Activated CD8-positive, alpha-beta memory T cell treated with anti-CD3 and anti-CD28 coated beads for 36 hours (primary cell): ENCODE results near the gene NPEPL1. TPM values are rescaled to one million over a fixed set of nuclear protein-coding genes. Genes with fewer than 3 reads are reported as not detected.
"Not testable (repeated sequence)": the region's sequence is repeated elsewhere in the genome, so short reads cannot be mapped to it uniquely, and the experiment has no call there.

Experiments used
- CTCF ChIA-PET: fragments of 350-600 bp; sonication (Branson Sonifier 250); formaldehyde crosslinking; loops from one replicate; lab custom pipeline; 2021; ENCODE audit warnings: antibody characterized with exemption; lab: Charles Lee
- POLR2A ChIA-PET: fragments of 350-600 bp; sonication (Branson Sonifier 250); formaldehyde crosslinking; loops from one replicate; lab custom pipeline; 2021; ENCODE audit warnings: antibody characterized with exemption; lab: Charles Lee
- total RNA-seq, 2 experiments: library from RNA; stranded (reverse); gene quantifications; one replicate each; pipeline ENCODE4 v1.2.3, GENCODE V29; 2021

Gene NPEPL1
- total RNA-seq, 2 experiments from 2014 or later = 12.4 to 12.6 TPM

DNA sequence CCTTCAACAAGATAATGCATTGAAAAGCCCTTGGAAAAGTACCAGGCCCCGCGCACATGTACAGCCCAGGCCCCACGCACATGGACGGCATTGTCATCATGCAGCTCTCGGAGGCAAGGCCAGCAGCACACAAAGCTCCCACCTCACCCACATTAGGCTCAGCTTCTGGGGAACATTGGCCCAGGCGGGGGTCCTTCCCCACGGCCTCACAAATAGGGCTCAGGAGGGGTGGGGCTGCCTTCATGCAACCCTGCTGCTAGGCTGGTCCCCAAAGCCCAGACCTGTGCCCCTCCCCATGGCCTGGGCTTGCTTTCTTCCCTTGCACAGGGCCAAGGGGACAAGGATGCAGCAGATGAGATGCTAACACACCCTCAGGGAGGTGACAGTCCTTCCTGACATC is 26.7 kb downstream of the NPEPL1 start:
- ChIA-PET POLR2A (no interaction called here), CTCF (no interaction called here)

DNA sequence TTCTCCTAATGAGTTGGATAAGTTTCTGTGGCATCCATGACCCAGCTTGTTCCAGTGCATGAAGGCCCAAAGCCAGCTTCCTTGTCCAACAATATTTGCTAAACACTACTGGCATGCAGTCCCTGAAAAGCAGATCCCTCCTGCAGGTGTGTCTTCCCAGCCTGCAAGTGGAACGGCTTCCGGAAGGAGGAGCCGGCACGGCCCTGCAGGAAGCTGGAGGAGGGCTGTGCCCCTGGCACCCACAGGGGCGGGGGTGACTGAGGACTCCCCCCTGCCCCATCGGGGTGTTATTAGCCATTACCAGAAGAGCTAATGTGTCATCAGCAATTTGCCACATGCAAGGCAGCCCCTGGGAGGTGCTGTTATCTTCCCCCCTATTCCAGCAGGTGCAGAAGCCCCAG is 27.4 kb downstream of the NPEPL1 start:
- POLR2A ChIA-PET = no interaction called here
- CTCF ChIA-PET = no interaction called here

DNA sequence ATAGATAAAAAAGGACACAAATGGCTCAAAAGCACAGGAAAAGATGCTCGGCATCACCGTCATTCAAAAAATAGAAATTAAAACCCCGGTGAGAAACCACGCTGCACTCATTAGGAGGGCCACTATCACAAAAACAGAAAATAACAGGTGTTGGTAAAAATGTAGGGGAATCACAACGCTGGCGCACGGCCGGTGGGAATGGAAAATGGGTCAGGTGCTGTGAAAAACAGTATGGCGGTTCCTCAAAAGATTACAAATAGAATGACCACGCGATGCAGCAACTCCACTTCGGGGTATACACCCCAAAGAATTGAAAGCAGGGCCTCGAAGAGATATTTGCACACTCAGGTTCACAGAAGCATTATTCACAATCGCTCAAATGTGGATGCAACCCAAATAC is 28.3 kb downstream of the NPEPL1 start:
- CTCF ChIA-PET = no interaction called here
- POLR2A ChIA-PET = no interaction called here

DNA sequence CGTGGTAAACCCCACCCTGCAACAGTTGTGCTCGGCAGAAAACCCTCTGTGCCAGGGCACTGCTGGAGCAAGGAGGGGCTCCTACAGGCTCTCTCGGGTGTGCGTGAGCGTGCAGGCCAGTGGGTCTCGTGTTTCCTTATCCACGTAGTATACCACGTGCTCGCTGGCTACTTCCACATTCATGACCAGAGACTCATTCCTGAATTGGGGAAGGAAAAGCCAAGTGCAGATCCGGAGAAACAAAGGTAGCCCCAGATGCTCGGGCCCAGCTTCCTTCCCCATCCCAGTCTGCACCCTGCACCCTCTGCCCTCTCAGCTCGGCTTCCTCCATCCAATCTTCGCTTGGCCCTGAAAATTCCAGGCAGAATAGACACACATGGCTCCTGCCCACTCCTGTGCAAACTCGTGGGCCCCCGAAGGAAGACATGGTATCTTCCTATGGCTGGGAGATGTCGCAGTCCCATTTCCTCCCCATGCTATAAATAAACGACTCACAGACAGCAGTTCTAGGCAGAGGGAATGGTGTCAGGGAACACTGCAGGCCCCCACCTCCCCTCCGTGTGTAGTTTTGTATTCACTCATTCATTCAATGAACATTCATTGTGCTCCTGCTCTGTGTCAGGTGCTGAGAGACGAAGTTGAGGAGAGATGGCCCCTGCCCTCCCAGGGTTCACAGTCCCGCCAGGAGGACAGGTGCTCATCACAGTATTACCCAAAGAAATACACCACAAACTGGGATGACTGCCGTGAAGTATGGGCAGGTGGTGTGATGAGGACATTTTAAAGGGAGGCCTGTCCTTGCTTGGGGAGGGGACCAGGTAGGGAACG is 29.6 kb downstream of the NPEPL1 start:
- ChIA-PET CTCF (no interaction called here), POLR2A (no interaction called here)

DNA sequence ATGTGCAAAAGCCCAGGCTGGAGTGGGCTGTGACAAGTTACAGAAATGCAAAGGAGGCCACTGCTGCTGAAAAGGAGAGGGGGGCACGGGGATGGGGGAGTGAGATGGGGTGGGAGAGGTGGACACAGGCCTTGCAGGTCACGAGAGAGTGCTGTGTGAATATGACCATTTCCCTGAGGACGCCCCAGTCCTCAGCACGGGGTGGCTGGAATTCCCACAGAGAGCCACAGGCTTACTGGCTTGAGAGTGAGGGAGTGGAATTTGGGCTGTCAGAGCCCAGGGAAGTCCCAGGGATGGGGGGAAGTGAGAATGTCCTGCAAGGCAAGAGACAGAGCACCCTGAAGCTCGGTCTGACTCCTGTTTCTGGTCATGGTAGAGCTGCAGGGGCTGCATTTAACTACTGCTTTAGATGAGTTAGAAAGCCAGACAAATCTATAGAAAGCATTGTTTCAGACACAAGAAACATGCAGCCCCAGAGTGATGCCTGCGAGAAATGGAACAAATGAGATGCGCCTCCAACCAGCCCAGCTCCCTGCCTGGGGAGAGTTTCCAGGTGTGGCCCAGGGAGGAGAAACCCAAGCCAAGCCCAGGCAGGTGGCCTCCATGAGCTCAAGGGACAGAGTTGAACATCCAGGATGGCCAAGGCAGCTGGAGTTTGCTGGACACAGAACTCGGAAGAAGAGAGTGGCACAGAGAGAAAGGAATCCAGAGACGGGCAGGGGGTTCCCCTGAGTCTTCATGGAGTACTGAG is 30.5 kb downstream of the NPEPL1 start:
- ChIA-PET POLR2A (no interaction called here), CTCF (no interaction called here)

DNA sequence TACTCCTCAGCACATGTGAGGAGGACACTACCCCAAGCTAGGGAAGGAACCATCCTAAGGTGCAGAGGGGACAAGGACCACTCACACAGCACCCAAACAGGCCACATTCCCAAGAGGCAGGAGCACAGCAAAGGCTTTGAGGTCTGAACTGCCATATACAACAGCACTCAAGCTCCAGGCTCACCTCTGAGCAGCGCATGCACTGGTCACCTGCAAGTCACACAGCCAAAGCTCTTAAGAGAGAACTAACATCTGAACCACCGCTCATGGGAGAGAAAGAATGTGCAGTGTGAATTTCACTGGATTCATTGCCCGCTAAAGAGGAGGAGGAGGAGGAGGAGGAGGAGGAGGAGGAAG is 31.0 kb downstream of the NPEPL1 start:
- POLR2A ChIA-PET = no interaction called here
- CTCF ChIA-PET = no interaction called here

DNA sequence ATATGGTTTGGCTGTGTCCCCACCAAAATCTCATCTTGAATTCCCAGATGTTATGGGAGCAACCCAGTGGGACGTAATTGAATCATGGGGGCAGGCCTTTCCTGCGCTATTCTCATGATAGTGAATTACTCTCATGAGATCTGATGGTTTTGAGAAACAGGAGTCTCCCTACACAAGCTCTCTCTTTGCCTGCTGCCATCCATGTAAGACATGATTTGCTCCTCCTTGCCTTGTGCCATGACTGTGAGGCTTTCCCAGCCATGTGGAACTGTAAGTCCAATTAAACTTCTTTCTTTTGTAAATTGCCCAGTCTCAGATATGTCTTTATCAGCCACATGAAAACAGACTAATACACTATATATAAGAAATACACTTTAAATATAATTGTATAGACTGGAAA is 33.6 kb downstream of the NPEPL1 start:
- CTCF ChIA-PET, POLR2A ChIA-PET: not testable (repeated sequence)

DNA sequence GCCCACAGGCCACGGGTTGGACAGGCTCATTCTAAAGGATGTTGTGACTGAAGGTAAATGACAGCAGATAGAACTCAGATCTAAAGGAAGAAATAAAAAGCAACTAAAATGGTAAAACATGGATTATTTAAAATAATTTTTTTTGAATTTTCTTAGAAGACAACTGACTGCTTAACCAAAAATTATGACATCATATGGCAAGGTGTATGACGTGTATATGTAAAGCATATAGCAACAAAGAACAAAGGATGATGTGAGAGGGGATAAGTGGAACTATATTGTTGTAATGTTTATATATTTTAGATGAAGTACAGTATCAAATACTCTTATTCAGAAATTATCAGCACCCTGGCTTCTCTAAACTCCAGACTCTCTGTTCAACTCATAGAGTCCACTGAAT is 38.6 kb downstream of the NPEPL1 start:
- ChIA-PET POLR2A (no interaction called here), CTCF (no interaction called here)

DNA sequence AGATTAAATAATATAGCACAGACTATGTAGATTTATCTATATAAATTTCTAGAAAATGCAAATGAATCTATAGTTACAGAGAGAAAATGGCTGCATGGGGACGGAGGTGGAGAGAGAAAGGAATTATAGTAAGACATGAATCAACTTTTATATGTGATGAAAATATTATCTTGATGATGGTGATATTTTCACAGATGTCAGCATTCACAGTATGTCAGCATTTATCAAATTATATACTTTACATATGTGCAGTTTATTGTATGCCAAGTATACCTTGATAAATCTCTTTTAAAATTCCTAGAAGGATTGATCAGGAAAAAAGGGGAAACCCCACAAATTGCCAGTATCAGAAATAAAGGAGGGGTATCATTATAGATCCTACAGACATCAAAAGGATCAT is 44.6 kb downstream of the NPEPL1 start:
- CTCF ChIA-PET = no interaction called here
- POLR2A ChIA-PET = no interaction called here

DNA sequence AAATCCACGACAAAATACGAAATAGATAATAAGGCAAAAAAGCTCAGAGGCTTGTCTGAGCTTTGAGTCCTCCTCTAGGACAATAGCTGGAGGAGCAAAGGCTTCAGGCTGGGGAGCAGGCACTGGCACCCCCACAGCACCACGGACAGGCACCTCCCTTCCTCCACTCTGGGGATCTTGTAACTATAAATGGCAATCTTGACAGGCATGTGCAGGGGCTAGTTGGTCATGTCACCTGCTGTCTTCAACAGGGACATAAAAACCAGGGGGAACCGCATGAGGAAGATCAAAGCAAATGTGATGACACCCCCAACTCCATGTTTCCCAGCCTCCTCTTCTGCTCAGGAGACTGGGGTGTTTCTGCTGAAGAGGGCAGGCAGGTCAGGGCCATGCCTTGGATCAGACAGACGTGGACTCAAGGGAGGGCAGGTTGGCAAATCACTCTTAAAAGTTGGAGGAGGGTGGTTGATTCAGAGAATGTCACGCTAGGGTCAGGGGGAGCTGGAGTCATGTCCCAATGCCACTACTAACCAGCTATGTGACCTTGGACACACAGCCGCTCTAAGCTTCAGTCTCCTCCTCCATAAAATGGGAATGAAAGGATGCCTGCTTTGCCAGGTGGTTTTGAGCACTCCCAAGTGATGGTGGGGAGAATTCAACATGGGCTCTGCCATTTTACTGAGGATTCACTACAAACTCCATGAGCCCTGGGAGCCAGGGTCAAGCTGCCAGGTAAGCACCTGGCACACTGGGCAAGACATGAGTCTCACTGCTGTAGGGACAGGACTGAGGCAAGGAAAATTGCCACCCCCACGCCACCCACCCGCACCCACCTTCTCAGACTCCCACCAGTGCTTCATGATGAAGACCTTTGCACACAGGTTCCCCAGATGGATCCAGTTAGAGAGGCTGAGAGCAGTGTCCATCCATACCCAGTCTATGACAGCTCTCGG is 48.0 kb downstream of the NPEPL1 start:
- CTCF ChIA-PET = no interaction called here
- POLR2A ChIA-PET = no interaction called here

DNA sequence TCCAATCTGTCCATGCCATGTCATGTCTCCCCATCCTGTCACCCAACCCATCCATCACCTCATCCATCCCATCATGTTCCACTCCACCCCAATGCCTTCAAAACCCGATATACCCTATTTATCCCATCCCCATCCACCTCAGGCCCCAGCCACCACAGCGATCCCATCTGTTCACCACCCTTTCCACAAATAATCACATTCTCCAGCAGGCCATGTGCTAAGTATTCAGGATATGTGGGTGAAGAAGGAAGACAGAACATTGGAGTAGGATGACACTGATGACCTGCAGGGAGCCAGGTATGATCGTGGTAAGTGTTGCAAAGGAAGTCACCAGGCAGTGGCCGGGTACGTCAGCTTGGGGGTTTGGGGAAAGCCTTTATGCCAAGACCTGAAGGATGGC is 48.8 kb downstream of the NPEPL1 start:
- ChIA-PET POLR2A (no interaction called here), CTCF (no interaction called here)

DNA sequence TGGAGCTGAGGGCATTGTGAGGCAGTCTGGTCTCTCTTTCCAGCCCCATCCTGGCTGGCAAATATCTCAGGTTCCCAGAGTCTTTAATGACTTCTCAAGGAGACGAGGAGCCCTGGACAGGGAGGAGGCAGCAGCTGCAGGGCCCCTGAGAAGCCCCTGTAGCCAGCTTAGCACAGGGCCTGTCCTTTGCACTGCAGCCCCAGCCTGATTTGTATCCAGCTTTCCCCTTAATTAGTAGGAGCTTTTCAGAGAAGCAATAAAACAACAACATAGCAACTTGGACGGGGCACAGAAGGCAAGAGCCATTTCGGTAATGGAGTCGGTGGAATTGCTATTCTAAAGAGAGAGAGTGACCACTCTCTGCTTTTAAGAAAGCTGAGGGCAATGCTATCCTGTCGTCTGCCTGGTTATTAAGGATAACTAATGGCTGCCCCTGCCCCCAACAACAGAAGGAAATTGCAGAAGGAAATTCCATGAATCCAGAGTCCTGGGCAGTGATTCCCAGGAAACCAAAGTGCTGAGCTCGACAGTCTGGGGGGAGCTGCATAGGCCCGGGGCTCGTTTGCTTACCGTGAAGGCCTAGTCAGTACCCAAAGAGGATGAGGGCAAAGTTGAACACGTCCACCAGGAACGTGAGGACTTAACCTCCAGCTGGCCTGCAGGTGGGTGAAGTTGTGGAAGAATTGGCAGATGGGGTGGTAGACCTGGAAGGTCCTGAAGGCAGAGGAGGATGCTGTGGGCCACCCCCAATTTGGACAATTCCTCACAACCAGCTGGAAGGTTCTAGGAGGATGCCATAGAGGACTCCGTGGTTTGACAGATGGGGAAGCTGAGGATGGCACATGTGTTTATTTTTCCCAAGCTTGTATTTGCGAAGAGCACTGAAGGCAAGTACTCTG is 50.3 kb downstream of the NPEPL1 start:
- CTCF ChIA-PET = no interaction called here
- POLR2A ChIA-PET = no interaction called here

DNA sequence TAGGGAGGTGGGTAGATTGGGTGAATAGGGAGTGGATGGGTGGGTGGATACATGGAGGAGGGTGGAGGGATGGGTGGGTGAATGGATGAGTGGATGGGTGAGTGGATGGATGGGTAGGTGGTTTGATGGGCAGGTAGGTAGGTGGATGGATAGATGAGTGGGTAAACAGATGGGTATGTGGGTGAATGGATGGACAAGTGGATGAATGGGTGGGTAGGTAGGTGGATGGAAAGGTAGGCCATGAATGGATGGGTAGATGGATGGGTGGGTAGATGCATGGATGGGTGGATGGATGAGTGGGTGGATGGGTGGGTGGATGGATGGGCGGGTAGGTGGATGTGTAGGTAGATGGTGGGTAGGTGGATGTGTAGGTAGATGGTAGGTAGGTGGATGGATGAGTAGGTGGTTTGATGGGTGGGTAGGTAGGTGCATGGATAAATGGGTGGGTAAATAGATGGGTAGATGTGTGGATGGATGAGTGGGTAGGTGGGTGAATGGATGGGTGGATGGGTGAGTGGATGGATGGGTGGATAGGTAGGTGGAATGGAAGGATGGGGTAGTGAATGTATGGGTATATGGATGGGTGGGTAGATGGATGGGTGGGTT is 51.4 kb downstream of the NPEPL1 start:
- CTCF ChIA-PET = no interaction called here
- POLR2A ChIA-PET = no interaction called here

DNA sequence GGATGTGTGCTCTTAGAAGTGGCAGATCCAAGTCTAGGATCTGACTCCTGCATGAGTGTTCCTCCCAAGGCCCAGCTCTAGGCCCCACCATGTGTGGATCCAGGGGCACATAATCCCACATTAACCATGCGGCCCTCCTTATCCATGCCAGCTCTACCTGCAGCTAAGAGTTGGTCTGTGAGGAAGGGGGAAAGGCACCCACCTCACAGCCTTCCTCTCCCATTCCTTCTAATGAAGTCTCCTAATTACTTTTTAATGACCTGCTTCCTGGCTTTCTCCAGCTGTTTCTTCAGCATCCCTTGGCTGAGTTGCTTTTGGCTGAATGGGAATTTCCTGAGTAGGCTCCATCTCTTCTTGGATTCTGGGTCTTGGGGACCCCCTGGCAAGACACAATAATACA is 52.2 kb downstream of the NPEPL1 start:
- ChIA-PET CTCF (no interaction called here), POLR2A (no interaction called here)

DNA sequence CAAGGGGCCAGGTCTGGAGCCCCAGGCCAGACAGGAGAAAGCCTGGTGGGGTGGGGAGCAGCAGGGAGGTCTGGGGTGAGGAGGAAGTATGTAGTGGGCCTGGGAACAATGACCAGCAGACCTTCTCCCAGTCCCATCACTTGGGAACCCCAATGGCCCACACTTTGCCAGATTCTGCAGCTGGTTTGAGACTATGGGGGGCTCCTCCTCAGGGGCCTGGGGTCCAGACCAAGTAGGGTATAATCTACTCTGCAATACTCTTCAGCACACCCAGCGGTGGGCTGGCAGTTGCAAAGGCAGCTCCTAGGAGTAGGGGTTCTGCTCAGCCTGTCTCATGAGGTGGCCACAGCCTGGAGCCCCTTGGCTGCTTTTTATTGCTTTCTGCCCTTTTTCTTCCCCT is 52.8 kb downstream of the NPEPL1 start:
- ChIA-PET CTCF (no interaction called here), POLR2A (no interaction called here)

DNA sequence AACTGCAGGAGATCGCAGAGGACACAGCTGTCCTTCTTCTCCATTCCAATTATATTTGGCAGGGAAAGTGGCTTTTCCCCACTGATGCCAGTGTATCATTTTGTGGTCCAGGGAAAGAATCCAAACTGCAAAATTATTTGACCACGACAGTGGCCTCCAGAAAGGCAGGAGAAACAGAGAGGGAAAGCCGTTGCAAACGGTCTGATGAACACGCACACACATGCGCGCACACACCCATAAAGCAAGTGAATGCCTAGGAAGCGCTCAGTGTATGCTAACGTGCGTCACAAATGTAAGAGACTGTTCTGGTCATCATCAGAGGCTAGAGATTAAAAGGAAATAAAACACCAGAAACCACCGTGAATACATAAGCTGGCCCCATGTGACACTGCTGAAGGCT is 54.0 kb downstream of the NPEPL1 start:
- POLR2A ChIA-PET = no interaction called here
- CTCF ChIA-PET = interaction anchor here (0.6 kb wide), 1 partner anchor 21 kb away, joined by 5 read pairs; no protein-coding TSS in a partner anchor

DNA sequence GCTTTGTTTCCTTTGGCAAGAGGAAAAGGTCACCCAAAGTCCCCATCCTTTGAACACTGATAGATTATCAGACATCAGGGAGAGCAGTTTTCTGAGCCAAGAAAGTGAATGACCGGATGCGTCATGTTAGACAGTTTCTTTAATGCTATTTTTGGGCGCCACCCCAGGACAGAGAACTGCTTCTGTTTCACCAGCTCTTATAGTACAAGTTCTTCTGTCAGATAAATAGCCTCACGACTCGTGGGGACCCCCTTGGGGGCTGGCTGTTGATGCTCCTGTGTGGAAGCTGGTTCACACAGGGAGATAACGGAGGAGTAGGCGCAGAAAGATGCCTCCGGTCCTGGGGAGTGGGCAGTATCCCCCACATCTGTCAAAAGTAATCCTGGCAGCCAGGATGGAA is 54.6 kb downstream of the NPEPL1 start:
- ChIA-PET POLR2A (no interaction called here), CTCF (no interaction called here)

DNA sequence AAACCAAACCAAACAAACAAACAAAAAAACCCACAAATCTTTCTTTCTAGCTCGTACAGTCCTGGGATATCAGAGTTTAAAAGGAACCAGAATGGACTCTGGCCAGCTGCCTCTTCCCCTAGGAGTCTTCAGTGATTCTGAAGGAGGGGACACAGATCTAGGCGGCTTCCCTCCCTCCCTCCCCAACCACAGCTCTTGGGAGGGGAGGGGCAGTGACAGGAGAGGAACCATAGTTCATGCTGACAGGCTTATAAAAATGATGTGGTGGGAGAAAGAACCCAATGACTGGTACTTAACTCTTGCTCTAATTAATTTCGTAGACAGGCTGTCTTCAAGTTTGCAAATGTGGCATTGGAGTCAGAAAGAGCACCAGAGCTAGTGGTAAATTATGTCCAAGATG is 56.0 kb downstream of the NPEPL1 start:
- ChIA-PET CTCF (no interaction called here), POLR2A (interaction anchor here (0.6 kb wide), 1 partner anchor 57 kb away, joined by 3 read pairs; no protein-coding TSS in a partner anchor)
